ENCODE data around the gene ATXN1. TPM values are rescaled to one million over a fixed set of nuclear protein-coding genes. Genes with fewer than 3 reads are reported as not detected.

The ATXN1 gene
- polyA plus RNA-seq, 1 donor (not counting 4 experiments of a cell fraction or from before 2014, with no cell fraction given): 9.7 TPM

DNA sequence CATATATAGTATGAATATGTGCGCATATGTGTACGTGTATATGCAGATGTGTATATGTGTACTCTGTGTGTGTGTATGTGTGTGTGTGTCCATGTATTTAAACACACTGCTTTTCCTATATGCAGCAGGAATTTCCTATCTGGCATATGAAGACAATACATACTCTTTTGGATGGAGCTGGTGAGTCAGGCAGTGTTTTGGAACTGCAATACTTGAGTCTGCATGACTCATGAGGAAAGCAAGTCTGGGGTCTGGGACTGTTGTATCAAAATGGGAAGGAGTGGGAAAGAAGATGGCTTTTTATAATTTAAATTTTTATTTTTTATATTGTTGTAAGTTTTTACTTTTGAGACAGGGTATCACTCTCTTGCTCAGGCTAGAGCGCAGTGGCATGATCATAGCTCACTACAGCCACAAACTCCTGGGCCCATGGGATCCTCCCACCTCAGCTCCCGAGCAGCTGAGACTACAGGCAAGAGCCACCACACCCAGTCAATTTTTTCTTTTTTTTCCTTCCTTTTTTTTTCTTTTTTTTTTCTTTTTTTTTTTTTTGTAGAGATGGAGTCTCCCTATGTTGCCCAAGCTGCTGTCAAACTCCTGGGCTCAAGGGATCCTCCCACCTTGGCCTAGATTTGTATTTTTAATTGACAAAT lies 72.2 kb downstream of the ATXN1 start:
- no peaks in the 10 kb centered on the region for H3K9me3 ChIP-seq (ENCODE audit: control insufficient read depth, low read depth, low read length)
- DNase-seq (ENCODE audit: low read depth, low spot score) (no peak), FAIRE-seq (peak; percentile 88)
- dilution Hi-C loops (cut with MboI; ENCODE audit: extremely low pct_ligation_motif_present, low sequenced_read_pairs): no loop called here
- H3K36me3 ChIP-seq (ENCODE audit: control insufficient read depth in 2 of 2, extremely low read depth in 1 of 2, insufficient read depth in 2 of 2, low read length in 2 of 2): no peaks in the 10 kb centered on the region
- H3K4me2 ChIP-seq (ENCODE audit: control insufficient read depth, extremely low read depth, insufficient read depth, low read depth, low read length): peak overlapping the region; percentile 31
- no peaks in the 10 kb centered on the region for H3K27me3 ChIP-seq (ENCODE audit: control insufficient read depth, extremely low read depth, insufficient read depth, low read length)
- H4K20me1 ChIP-seq (ENCODE audit: control insufficient read depth, extremely low read depth, insufficient read depth, low read length): no peaks in the 10 kb centered on the region
- H3K79me2 ChIP-seq (ENCODE audit: control insufficient read depth, insufficient read depth, low read length): peaks cover 4% of the 10 kb centered on the region
- no peak for TF ChIP-seq EZH2 (IDR thresholded peaks at IDR 0.05; ENCODE audit: low read length)
- TF ChIP-seq, protein P1, sequence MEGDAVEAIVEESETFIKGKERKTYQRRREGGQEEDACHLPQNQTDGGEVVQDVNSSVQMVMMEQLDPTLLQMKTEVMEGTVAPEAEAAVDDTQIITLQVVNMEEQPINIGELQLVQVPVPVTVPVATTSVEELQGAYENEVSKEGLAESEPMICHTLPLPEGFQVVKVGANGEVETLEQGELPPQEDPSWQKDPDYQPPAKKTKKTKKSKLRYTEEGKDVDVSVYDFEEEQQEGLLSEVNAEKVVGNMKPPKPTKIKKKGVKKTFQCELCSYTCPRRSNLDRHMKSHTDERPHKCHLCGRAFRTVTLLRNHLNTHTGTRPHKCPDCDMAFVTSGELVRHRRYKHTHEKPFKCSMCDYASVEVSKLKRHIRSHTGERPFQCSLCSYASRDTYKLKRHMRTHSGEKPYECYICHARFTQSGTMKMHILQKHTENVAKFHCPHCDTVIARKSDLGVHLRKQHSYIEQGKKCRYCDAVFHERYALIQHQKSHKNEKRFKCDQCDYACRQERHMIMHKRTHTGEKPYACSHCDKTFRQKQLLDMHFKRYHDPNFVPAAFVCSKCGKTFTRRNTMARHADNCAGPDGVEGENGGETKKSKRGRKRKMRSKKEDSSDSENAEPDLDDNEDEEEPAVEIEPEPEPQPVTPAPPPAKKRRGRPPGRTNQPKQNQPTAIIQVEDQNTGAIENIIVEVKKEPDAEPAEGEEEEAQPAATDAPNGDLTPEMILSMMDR (optimal IDR thresholded peaks at IDR 0.05 in 1 of 3, IDR thresholded peaks at IDR 0.05 in 1 of 3, conservative IDR thresholded peaks at IDR 0.05 in 1 of 3; ENCODE audit: extremely low read depth in 1 of 3, insufficient read depth in 2 of 3, low read length in 3 of 3): no peak
- no peak overlapping the region for H2AFZ ChIP-seq (ENCODE audit: control insufficient read depth, low read length)
- H3K9me1 ChIP-seq (ENCODE audit: control insufficient read depth, extremely low read depth, insufficient read depth, low read length): no peaks in the 10 kb centered on the region
- no peak overlapping the region for H3K4me3 ChIP-seq (ENCODE audit: control insufficient read depth in 2 of 3, extremely low read depth in 1 of 3, insufficient read depth in 2 of 3, low read depth in 1 of 3, low read length in 3 of 3)
- peak overlapping the region; percentile 78 for H3K27ac ChIP-seq (ENCODE audit: control insufficient read depth, insufficient read depth, low read length)
- peaks cover 48% of the 10 kb centered on the region for H3K4me1 ChIP-seq (ENCODE audit: control insufficient read depth, extremely low read depth, insufficient read depth, low read length)
- peak overlapping the region; percentile 34 for H3K9ac ChIP-seq (ENCODE audit: control insufficient read depth, extremely low read depth, insufficient read depth, low read length)

DNA sequence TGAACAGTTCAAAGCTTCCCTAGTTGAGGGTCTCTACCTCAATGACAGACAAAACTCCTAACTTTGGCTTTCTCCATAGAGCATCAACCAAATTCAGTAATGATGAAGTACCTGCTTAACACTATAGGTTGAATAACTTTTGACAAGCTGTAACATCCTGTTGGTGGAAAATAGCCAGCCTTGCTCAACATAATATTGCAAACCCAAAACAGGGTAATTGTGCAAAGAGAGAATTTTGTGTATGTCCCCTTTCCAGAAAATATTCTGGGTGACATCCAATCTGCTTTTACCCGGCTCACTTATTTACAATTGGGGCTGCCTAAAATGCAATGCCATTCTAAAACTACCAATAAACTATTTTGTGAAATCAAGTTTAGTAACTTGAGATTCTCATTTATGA lies 72.8 kb downstream of the ATXN1 start:
- Histone ChIP-seq H3K36me3 (ENCODE audit: control insufficient read depth in 2 of 2, extremely low read depth in 1 of 2, insufficient read depth in 2 of 2, low read length in 2 of 2) (no peaks in the 10 kb centered on the region), H3K27ac (ENCODE audit: control insufficient read depth, insufficient read depth, low read length) (peak overlapping the region; percentile 78), H3K4me1 (ENCODE audit: control insufficient read depth, extremely low read depth, insufficient read depth, low read length) (peaks cover 55% of the 10 kb centered on the region), H3K79me2 (ENCODE audit: control insufficient read depth, insufficient read depth, low read length) (peaks cover 4% of the 10 kb centered on the region), H2AFZ (ENCODE audit: control insufficient read depth, low read length) (no peak overlapping the region), H3K27me3 (ENCODE audit: control insufficient read depth, extremely low read depth, insufficient read depth, low read length) (no peaks in the 10 kb centered on the region), H3K9me1 (ENCODE audit: control insufficient read depth, extremely low read depth, insufficient read depth, low read length) (no peaks in the 10 kb centered on the region), H3K4me2 (ENCODE audit: control insufficient read depth, extremely low read depth, insufficient read depth, low read depth, low read length) (no peak overlapping the region), H3K9ac (ENCODE audit: control insufficient read depth, extremely low read depth, insufficient read depth, low read length) (peak overlapping the region; percentile 34), H4K20me1 (ENCODE audit: control insufficient read depth, extremely low read depth, insufficient read depth, low read length) (no peaks in the 10 kb centered on the region), H3K4me3 (ENCODE audit: control insufficient read depth in 2 of 3, extremely low read depth in 1 of 3, insufficient read depth in 2 of 3, low read depth in 1 of 3, low read length in 3 of 3) (no peak overlapping the region), H3K9me3 (ENCODE audit: control insufficient read depth, low read depth, low read length) (no peaks in the 10 kb centered on the region)
- FAIRE-seq (no peak), DNase-seq (ENCODE audit: low read depth, low spot score) (no peak)
- dilution Hi-C loops (cut with MboI; ENCODE audit: extremely low pct_ligation_motif_present, low sequenced_read_pairs): no loop called here
- TF ChIP-seq EZH2 (IDR thresholded peaks at IDR 0.05; ENCODE audit: low read length): no peak
- TF ChIP-seq, protein P1 (optimal IDR thresholded peaks at IDR 0.05 in 1 of 3, IDR thresholded peaks at IDR 0.05 in 1 of 3, conservative IDR thresholded peaks at IDR 0.05 in 1 of 3; ENCODE audit: extremely low read depth in 1 of 3, insufficient read depth in 2 of 3, low read length in 3 of 3): no peak

All from keratinocyte (primary cell).